GM12891 (cell line): ENCODE results near the gene GMPS.

Experiments used
- PAX5 ChIP-seq: IDR thresholded peaks from 2 replicates; pipeline ENCODE4 v1.6.1; 2011; ENCODE audit warnings: low read length, moderate library complexity, mild to moderate bottlenecking; ENCODE audit not compliant: insufficient read depth, severe bottlenecking
- POLR2A ChIP-seq: IDR thresholded peaks from 2 replicates; pipeline ENCODE4 v1.6.1; 2011; ENCODE audit warnings: low read depth, low read length, control low read depth
- POLR2AphosphoS5 ChIP-seq: IDR thresholded peaks from 2 replicates; pipeline ENCODE4 v1.6.1; 2011; ENCODE audit warnings: low read depth, low read length, control low read depth
- POU2F2 ChIP-seq: IDR thresholded peaks from 2 replicates; pipeline ENCODE4 v1.6.1; 2011; ENCODE audit warnings: low read depth, mild to moderate bottlenecking, control low read depth, low read length, moderate library complexity
- SPI1 ChIP-seq: IDR thresholded peaks from 2 replicates; pipeline ENCODE4 v1.6.1; 2011; ENCODE audit warnings: low read depth, low read length, control low read depth
- TAF1 ChIP-seq: IDR thresholded peaks from 2 replicates; pipeline ENCODE4 v1.6.1; 2011; ENCODE audit warnings: low read depth, low read length, control low read depth

GRCh38 chr3:155854141-155854940, 16.1 kb upstream of the GMPS start, which contains the start of gene SLC33A1:
- TF ChIP-seq POLR2A (peak; percentile 92), TAF1 (peak; percentile 70), POLR2AphosphoS5 (peak; percentile 86), POU2F2 (0 out of 2 replicates have a peak, but pooled peaks have one; percentile 61), SPI1 (peak; percentile 39; the same call in 1 of the 2 replicates), PAX5 (peak; percentile 63)
